Immature natural killer cell (primary cell): Measurements from ENCODE around the gene ASAP3. TPM values are rescaled to one million over a fixed set of nuclear protein-coding genes. Genes with fewer than 3 reads are reported as not detected.

ENCODE experiments used
- DNase-seq, 3 donors: peaks; one replicate each; pipeline ENCODE4 v3.0.0; 2022; ENCODE audit warnings: mixed read lengths in 1 of 3
- H3K27ac Mint-ChIP-seq, 6 donors: one replicate each; pipeline ENCODE4 v1.8.0; 2020; ENCODE audit warnings: mixed read lengths in 6 of 6, mild to moderate bottlenecking in 5 of 6, inconsistent platforms in 4 of 6, moderate library complexity in 3 of 6
- H3K27me3 Mint-ChIP-seq, 3 donors: one replicate each; pipeline ENCODE4 v1.8.0; 2020 to 2021; ENCODE audit warnings: low read depth in 3 of 3, mild to moderate bottlenecking in 3 of 3, mixed read lengths in 3 of 3, moderate library complexity in 3 of 3, inconsistent platforms in 1 of 3
- H3K36me3 Mint-ChIP-seq, 3 donors: one replicate each; pipeline ENCODE4 v1.8.0; 2020; ENCODE audit warnings: mixed read lengths in 3 of 3, inconsistent platforms in 2 of 3, mild to moderate bottlenecking in 2 of 3
- H3K4me1 Mint-ChIP-seq, 2 donors: one replicate each; pipeline ENCODE4 v1.8.0; 2020; ENCODE audit warnings: inconsistent platforms in 2 of 2, mild to moderate bottlenecking in 2 of 2, mixed read lengths in 2 of 2, moderate library complexity in 1 of 2
- H3K4me3 Mint-ChIP-seq, 5 donors: one replicate each; pipeline ENCODE4 v1.8.0; 2020; ENCODE audit warnings: mild to moderate bottlenecking in 5 of 5, mixed read lengths in 5 of 5, inconsistent platforms in 3 of 5, moderate library complexity in 3 of 5
- H3K9me3 Mint-ChIP-seq, 6 donors: one replicate each; pipeline ENCODE4 v1.8.0; 2020; ENCODE audit warnings: mild to moderate bottlenecking in 6 of 6, mixed read lengths in 6 of 6, inconsistent platforms in 4 of 6, moderate library complexity in 3 of 6
- polyA plus RNA-seq, 3 donors: library from polyadenylated mRNA; unstranded; fragments of 300-500 nt; fragmentation: Illumina TruSeq; gene quantifications; one replicate each; pipeline ENCODE4 v1.2.3, GENCODE V29; 2021

Gene ASAP3
- polyA plus RNA-seq, 3 donors from 2014 or later = not detected

GRCh38 chr1:23478896-23479665 is 4.9 kb downstream of the ASAP3 start:
- no peak overlapping the region for H3K4me3 Mint-ChIP-seq
- H3K4me1 Mint-ChIP-seq = peaks cover 8% of the 10 kb centered on the region in 2 donors
- no peaks in the 10 kb centered on the region for H3K9me3 Mint-ChIP-seq
- peaks cover 2 to 18% (median 15%) of the 10 kb centered on the region in 3 donors for H3K27me3 Mint-ChIP-seq
- no peak overlapping the region for H3K27ac Mint-ChIP-seq
- DNase-seq = no peak
- H3K36me3 Mint-ChIP-seq = no peaks in the 10 kb centered on the region

DNA sequence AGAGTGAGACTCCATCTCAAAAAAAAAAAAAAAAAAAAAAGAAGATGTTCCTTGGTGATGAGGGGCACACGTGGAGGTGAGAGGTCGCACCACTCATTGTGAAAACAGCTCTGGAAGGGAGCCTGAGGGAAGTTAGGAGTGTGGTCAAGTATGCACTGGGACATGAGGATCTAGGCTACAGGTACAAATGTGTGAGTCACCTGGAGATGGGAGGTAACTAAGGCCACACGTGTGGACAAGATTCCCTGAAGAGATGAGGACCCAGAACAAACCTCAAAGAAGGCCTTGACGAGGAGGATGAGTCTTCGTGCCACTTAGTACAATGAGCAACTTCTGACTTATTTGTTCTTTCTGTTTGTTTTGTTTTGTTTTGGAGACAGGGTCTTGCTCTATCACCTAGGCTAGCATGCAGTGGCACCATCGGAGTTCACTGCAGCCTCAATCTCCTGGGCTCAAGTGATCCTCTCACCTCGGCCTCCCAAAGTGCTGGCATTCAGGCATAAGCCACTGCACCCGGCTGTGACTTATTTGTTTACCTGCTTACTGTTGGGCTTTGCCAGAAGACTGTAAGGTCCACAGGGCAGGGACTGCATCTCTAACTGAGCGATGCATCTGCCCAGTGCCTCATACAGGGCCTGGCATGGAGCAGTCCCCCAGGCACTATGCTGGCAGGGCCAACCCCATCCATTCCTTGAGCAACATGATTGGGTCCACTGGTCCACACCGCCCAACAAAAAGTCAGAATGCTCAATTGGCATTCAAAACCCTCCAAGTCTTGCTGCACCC is 6.4 kb downstream of the ASAP3 start:
- no peaks in the 10 kb centered on the region for H3K4me1 Mint-ChIP-seq
- no peaks in the 10 kb centered on the region for H3K9me3 Mint-ChIP-seq
- H3K36me3 Mint-ChIP-seq = no peaks in the 10 kb centered on the region
- H3K27ac Mint-ChIP-seq = no peak overlapping the region
- DNase-seq = no peak
- no peak overlapping the region for H3K4me3 Mint-ChIP-seq
- peaks cover 2 to 12% (median 9%) of the 10 kb centered on the region in 3 donors for H3K27me3 Mint-ChIP-seq

DNA sequence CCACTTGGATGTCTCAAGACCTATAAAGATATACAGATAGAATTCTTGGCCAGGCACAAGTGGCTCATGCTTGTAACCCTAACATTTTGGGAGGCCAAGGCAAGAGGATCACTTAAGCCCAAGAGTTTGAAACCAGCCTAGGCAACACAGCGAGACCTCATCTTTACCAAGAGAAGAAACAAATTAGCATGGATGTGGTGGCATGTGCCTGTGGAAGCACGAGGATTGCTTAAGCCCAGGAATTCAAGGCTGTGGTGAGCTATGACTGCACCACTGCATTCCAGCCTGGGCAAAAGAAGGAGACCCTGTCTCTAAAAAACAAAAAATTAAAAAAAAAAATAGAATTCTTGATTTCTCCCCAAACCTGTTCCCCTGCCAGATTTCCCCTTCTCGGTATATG is 8.3 kb downstream of the ASAP3 start:
- DNase-seq = no peak
- Mint-ChIP-seq H3K4me1 (no peaks in the 10 kb centered on the region), H3K27ac (no peak overlapping the region), H3K9me3 (no peaks in the 10 kb centered on the region), H3K36me3 (no peaks in the 10 kb centered on the region), H3K4me3 (no peak overlapping the region), H3K27me3 (peaks cover 2 to 11% (median 7%) of the 10 kb centered on the region in 3 donors)

- Mint-ChIP-seq H3K4me3 (no peak overlapping the region), H3K27ac (no peak overlapping the region)
Measured at GRCh38 chr1:23475134-23475628, 8.8 kb downstream of the ASAP3 start.

GRCh38 chr1:23473037-23473800 is 10.8 kb downstream of the ASAP3 start:
- H3K27me3 Mint-ChIP-seq = peaks cover 1 to 8% (median 4%) of the 10 kb centered on the region in 3 donors
- H3K27ac Mint-ChIP-seq = no peak overlapping the region
- H3K4me1 Mint-ChIP-seq = no peaks in the 10 kb centered on the region
- no peak for DNase-seq
- H3K4me3 Mint-ChIP-seq = no peak overlapping the region
- H3K9me3 Mint-ChIP-seq = no peaks in the 10 kb centered on the region
- no peaks in the 10 kb centered on the region for H3K36me3 Mint-ChIP-seq

More at GRCh38 chr1:23475134-23475628, 8.8 kb downstream of the ASAP3 start:
- Mint-ChIP-seq H3K36me3 (no peaks in the 10 kb centered on the region), H3K4me1 (no peaks in the 10 kb centered on the region), H3K9me3 (no peaks in the 10 kb centered on the region), H3K27me3 (peaks cover 2 to 8% (median 4%) of the 10 kb centered on the region in 3 donors)
- DNase-seq = no peak

- H3K9me3 Mint-ChIP-seq = no peaks in the 10 kb centered on the region
- H3K4me3 Mint-ChIP-seq = no peak overlapping the region
- no peaks in the 10 kb centered on the region for H3K4me1 Mint-ChIP-seq
- peaks cover 1 to 8% (median 4%) of the 10 kb centered on the region in 3 donors for H3K27me3 Mint-ChIP-seq
- DNase-seq = no peak
- no peak overlapping the region for H3K27ac Mint-ChIP-seq
- H3K36me3 Mint-ChIP-seq = no peaks in the 10 kb centered on the region
Measured at GRCh38 chr1:23472351-23473036, 11.5 kb downstream of the ASAP3 start.

GRCh38 chr1:23471473-23472075 is 12.4 kb downstream of the ASAP3 start:
- Mint-ChIP-seq H3K4me1 (no peaks in the 10 kb centered on the region), H3K36me3 (no peaks in the 10 kb centered on the region), H3K9me3 (no peaks in the 10 kb centered on the region), H3K27ac (no peak overlapping the region), H3K4me3 (no peak overlapping the region), H3K27me3 (peaks cover 1 to 6% (median 4%) of the 10 kb centered on the region in 3 donors)
- no peak for DNase-seq

DNA sequence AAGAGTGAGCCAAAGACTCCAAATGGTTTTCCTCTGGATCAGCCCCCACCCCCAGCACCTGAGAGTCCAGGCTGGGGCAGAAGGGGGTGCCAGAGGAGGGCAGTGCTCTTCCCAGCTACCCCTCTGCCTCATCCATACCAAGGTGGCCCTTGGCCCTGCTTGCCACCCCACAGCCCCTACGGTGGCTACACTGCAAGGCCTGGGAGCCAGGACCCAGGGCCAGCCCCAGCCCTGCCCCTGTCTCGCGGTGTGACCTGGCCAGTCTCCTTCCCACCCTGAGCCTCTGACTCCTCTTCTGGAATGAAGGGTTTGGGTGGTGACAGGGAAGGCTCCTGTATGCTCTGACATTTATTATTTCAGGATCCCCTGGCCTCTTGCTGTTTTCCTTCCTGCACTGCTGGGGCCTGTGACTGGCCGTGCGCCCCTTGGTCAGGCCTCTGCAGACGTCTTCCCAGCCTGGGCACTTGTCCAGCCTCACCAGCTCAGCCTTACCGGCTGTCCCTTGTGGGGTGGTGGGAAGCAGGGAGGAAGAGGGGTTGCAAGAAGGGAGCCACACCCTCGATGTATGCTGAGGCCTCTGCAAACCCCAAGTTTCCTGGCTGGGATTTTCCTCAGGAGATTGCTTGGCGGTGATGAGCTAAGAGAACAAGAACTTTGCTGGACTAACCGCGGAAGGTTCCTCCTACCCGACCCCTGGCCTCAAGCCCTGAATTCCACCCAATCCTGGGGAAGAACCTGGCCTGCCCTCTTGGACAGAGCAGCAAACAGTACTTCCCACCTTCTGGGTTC is 13.5 kb downstream of the ASAP3 start:
- Mint-ChIP-seq H3K4me1 (no peaks in the 10 kb centered on the region), H3K27ac (no peak overlapping the region), H3K36me3 (no peaks in the 10 kb centered on the region), H3K9me3 (no peaks in the 10 kb centered on the region), H3K27me3 (peaks cover 1 to 2% (median 2%) of the 10 kb centered on the region in 3 donors), H3K4me3 (no peak overlapping the region)
- no peak for DNase-seq

- DNase-seq = no peak
- Mint-ChIP-seq H3K4me3 (no peak overlapping the region), H3K27me3 (peaks cover 0 to 2% (median 0%) of the 10 kb centered on the region in 3 donors), H3K9me3 (no peaks in the 10 kb centered on the region), H3K4me1 (no peaks in the 10 kb centered on the region), H3K27ac (no peak overlapping the region), H3K36me3 (no peaks in the 10 kb centered on the region)
Measured at GRCh38 chr1:23469372-23469982, 14.5 kb downstream of the ASAP3 start.

- H3K4me1 Mint-ChIP-seq = no peaks in the 10 kb centered on the region
- H3K27ac Mint-ChIP-seq = no peak overlapping the region
- no peaks in the 10 kb centered on the region for H3K9me3 Mint-ChIP-seq
- no peaks in the 10 kb centered on the region for H3K36me3 Mint-ChIP-seq
- DNase-seq = no peak
- H3K4me3 Mint-ChIP-seq = no peak overlapping the region
- H3K27me3 Mint-ChIP-seq = peaks cover 0 to 6% (median 4%) of the 10 kb centered on the region in 3 donors
Measured at GRCh38 chr1:23466423-23466989, 17.5 kb downstream of the ASAP3 start.

GRCh38 chr1:23463286-23463685 is 20.7 kb downstream of the ASAP3 start:
- Mint-ChIP-seq H3K4me1 (no peaks in the 10 kb centered on the region), H3K36me3 (no peaks in the 10 kb centered on the region), H3K27me3 (peaks cover 2 to 10% (median 4%) of the 10 kb centered on the region in 3 donors), H3K27ac (no peak overlapping the region), H3K4me3 (no peak overlapping the region), H3K9me3 (no peaks in the 10 kb centered on the region)
- DNase-seq = no peak

- Mint-ChIP-seq H3K27me3 (peaks cover 2 to 13% (median 4%) of the 10 kb centered on the region in 3 donors), H3K36me3 (no peaks in the 10 kb centered on the region), H3K27ac (no peak overlapping the region), H3K4me3 (no peak overlapping the region), H3K4me1 (no peaks in the 10 kb centered on the region), H3K9me3 (no peaks in the 10 kb centered on the region)
- no peak for DNase-seq
Measured at GRCh38 chr1:23462766-23463165, 21.2 kb downstream of the ASAP3 start.
